Smooth muscle cell (in vitro differentiated cells): Measurements from ENCODE around the gene HMGCL. TPM values are rescaled to one million over a fixed set of nuclear protein-coding genes. Genes with fewer than 3 reads are reported as not detected.

ENCODE experiments used
- DNase-seq: peaks from one replicate; lab custom pipeline; 2025; ENCODE audit not compliant: unreplicated experiment; lab: John Stamatoyannopoulos, UW
- H2AFZ ChIP-seq: fragments of 200-600 bp; sonication (generic); 2 replicates; pipeline ENCODE4 v1.6.0; 2016; ENCODE audit warnings: antibody characterized with exemption, low read depth, mild to moderate bottlenecking
- H3F3A ChIP-seq: fragments of 200-600 bp; sonication (generic); 2 replicates; pipeline ENCODE4 v1.6.0; 2017; ENCODE audit warnings: antibody characterized with exemption, low read depth
- H3K27ac ChIP-seq: fragments of 200-600 bp; sonication (generic); 2 replicates; pipeline ENCODE4 v1.5.1; 2016; ENCODE audit warnings: low read depth, mild to moderate bottlenecking
- H3K27me3 ChIP-seq: fragments of 200-600 bp; sonication (generic); 2 replicates; pipeline ENCODE4 v1.6.1; 2016; ENCODE audit warnings: low read depth, mild to moderate bottlenecking
- H3K36me3 ChIP-seq: fragments of 200-600 bp; sonication (generic); 2 replicates; pipeline ENCODE4 v1.5.1; 2016; ENCODE audit warnings: low read depth
- H3K4me1 ChIP-seq: fragments of 200-600 bp; sonication (generic); 2 replicates; pipeline ENCODE4 v1.5.1; 2016; ENCODE audit warnings: low read depth
- H3K4me2 ChIP-seq: fragments of 200-600 bp; sonication (generic); 2 replicates; pipeline ENCODE4 v1.6.0; 2016; ENCODE audit warnings: mild to moderate bottlenecking
- H3K4me3 ChIP-seq: fragments of 200-600 bp; sonication (generic); 2 replicates; pipeline ENCODE4 v1.5.1; 2016; ENCODE audit warnings: mild to moderate bottlenecking
- H3K79me2 ChIP-seq: fragments of 200-600 bp; sonication (generic); 2 replicates; pipeline ENCODE4 v1.6.0; 2016; ENCODE audit warnings: low read depth, mild to moderate bottlenecking
- H3K9ac ChIP-seq: fragments of 200-600 bp; sonication (generic); 2 replicates; pipeline ENCODE4 v1.6.0; 2016; ENCODE audit warnings: low read depth
- H3K9me3 ChIP-seq: fragments of 200-600 bp; sonication (generic); replicated peaks from 2 replicates; pipeline ENCODE4 v1.5.1; 2016; ENCODE audit warnings: low read depth
- H4K20me1 ChIP-seq: fragments of 200-600 bp; sonication (generic); 2 replicates; pipeline ENCODE4 v1.6.0; 2016; ENCODE audit warnings: low read depth
- CTCF ChIP-seq: fragments of 200-600 bp; sonication (generic); IDR thresholded peaks from 2 replicates; pipeline ENCODE4 v1.5.1; 2017; ENCODE audit warnings: borderline replicate concordance, mild to moderate bottlenecking, antibody characterized with exemption; ENCODE audit not compliant: insufficient read depth, poor library complexity, severe bottlenecking
- WGBS: methylation state at CpG from one replicate; pipeline ENCODE4 v1.1.7; 2016; ENCODE audit warnings: low lambda C conversion rate; 5-methylcytosine and 5-hydroxymethylcytosine counted together
- polyA plus RNA-seq: library from polyadenylated mRNA; unstranded; fragments of >200 nt; fragmentation: Nextera tagmentation; extraction: Ambion mirVana; gene quantifications from 2 replicates; pipeline ENCODE4 v1.2.1, GENCODE V29; 2016
- total RNA-seq: library from RNA; depleted of rRNA; stranded (reverse); fragments of >200 nt; gene quantifications from 2 replicates; pipeline ENCODE4 v1.2.3, GENCODE V29; 2014

The HMGCL gene
- total and polyA plus RNA-seq, 2 experiments from 2014 or later: 43.0 to 51.2 TPM

- Histone ChIP-seq H3K27ac (no peak within 1 kb of the TSS), H3K4me3 (peak within 1 kb of the TSS; percentile 66), H3K36me3 (no peaks in the 10 kb centered on the region), H3F3A (no peaks in the 10 kb centered on the region), H3K9ac (no peak within 1 kb of the TSS), H4K20me1 (no peaks in the 10 kb centered on the region), H3K4me1 (no peaks in the 10 kb centered on the region), H3K4me2 (peak within 1 kb of the TSS; percentile 96), H3K79me2 (no peaks in the 10 kb centered on the region), H3K9me3 (no peaks in the 10 kb centered on the region), H3K27me3 (peaks cover 21% of the 10 kb centered on the region), H2AFZ (peak within 1 kb of the TSS; percentile 92)
- DNase-seq: peak; percentile 54
- WGBS: under 1% methylated on average over 65 of the region's 71 CpGs
- peak; percentile 95 for TF ChIP-seq CTCF
These were observed 42.8 kb upstream of the HMGCL start, which contains the start of gene FUCA1 for GRCh38 chr1:23867895-23868556. Gene FUCA1 (minus strand): TSS chr1:23868290. CDS start chr1:23868286, 4 bp downstream.

- H3K4me2 ChIP-seq: peak overlapping the region; percentile 96
- no peak for DNase-seq
- no peak for TF ChIP-seq CTCF
- no peaks in the 10 kb centered on the region for H3K79me2 ChIP-seq
- peak overlapping the region; percentile 92 for H2AFZ ChIP-seq
- H4K20me1 ChIP-seq: no peaks in the 10 kb centered on the region
- H3K36me3 ChIP-seq: no peaks in the 10 kb centered on the region
- H3K4me3 ChIP-seq: peak overlapping the region; percentile 66
- peaks cover 21% of the 10 kb centered on the region for H3K27me3 ChIP-seq
- H3K4me1 ChIP-seq: no peaks in the 10 kb centered on the region
- H3F3A ChIP-seq: no peaks in the 10 kb centered on the region
- 7% methylated on average over 15 of the region's 17 CpGs for WGBS
- no peak overlapping the region for H3K9ac ChIP-seq
- no peak overlapping the region for H3K27ac ChIP-seq
- no peaks in the 10 kb centered on the region for H3K9me3 ChIP-seq
These were observed 42.3 kb upstream of the HMGCL start for GRCh38 chr1:23867542-23867894.

GRCh38 chr1:23865543-23865930 is 40.3 kb upstream of the HMGCL start:
- Histone ChIP-seq H2AFZ (no peak overlapping the region), H3K4me1 (no peaks in the 10 kb centered on the region), H3K79me2 (no peaks in the 10 kb centered on the region), H3K4me3 (no peak overlapping the region), H3K9me3 (no peaks in the 10 kb centered on the region), H3K27ac (peak overlapping the region; percentile 7), H3K4me2 (no peak overlapping the region), H3K27me3 (peaks cover 21% of the 10 kb centered on the region), H3F3A (no peaks in the 10 kb centered on the region), H3K9ac (no peak overlapping the region), H3K36me3 (no peaks in the 10 kb centered on the region), H4K20me1 (no peaks in the 10 kb centered on the region)
- DNase-seq: no peak
- 41% methylated on average over 4 of the region's 4 CpGs for WGBS
- TF ChIP-seq CTCF: no peak
